Upper lobe of left lung (tissue), 6 donors: ENCODE results near the gene BAHD1. TPM values are rescaled to one million over a fixed set of nuclear protein-coding genes. Genes with fewer than 3 reads are reported as not detected.
A peak's percentile ranks its signal among the peaks of the same experiment; 100 is the strongest.

Source experiments
- ATAC-seq, 2 donors: fragments of 200-7000 bp; cut with Tn5 transposase; one replicate each; pipeline ENCODE4 v1.9.1; 2022; ENCODE audit warnings: mild to moderate bottlenecking in 2 of 2, moderate library complexity in 2 of 2; ENCODE audit not compliant: low FRiP score in 2 of 2
- DNase-seq, 2 donors: peaks; one replicate each; pipeline ENCODE4 v3.0.0-alpha.2; 2019 to 2020
- H3K27ac ChIP-seq, 4 donors: fragments of 200-600 bp; sonication (generic); one replicate each; pipeline ENCODE4 v1.5.1; 2016 to 2019
- H3K27me3 ChIP-seq, 4 donors: fragments of 200-600 bp; sonication (generic); one replicate each; pipeline ENCODE4 v1.5.1; 2017 to 2019
- H3K36me3 ChIP-seq, 4 donors: fragments of 200-600 bp; sonication (generic); one replicate each; pipeline ENCODE4 v1.5.1; 2016 to 2019
- H3K4me1 ChIP-seq, 4 donors: fragments of 200-600 bp; sonication (generic); one replicate each; pipeline ENCODE4 v1.5.1; 2018 to 2019
- H3K4me3 ChIP-seq, 4 donors: fragments of 200-600 bp; sonication (generic); one replicate each; pipeline ENCODE4 v1.5.1; 2017 to 2019; ENCODE audit warnings: mild to moderate bottlenecking in 2 of 4, moderate library complexity in 1 of 4
- H3K9me3 ChIP-seq, 4 donors: fragments of 200-600 bp; sonication (generic); one replicate each; pipeline ENCODE4 v1.5.1; 2018 to 2019
- CTCF ChIP-seq, 6 experiments: fragments of 450-650 bp in 4 of 6; fragments of 200-600 bp in 2 of 6; sonication (generic) in 2 of 6; IDR thresholded peaks; one replicate each; pipeline ENCODE4 v1.5.1; 2016 to 2019; ENCODE audit warnings: antibody characterized with exemption in 6 of 6
- EP300 ChIP-seq, 4 donors: sonication (generic); formaldehyde crosslinking; IDR thresholded peaks; one replicate each; pipeline ENCODE4 v1.5.1; 2017; ENCODE audit warnings: antibody characterized with exemption in 4 of 4, control low read depth in 2 of 4
- POLR2A ChIP-seq, 4 donors: fragments of 450-650 bp; IDR thresholded peaks; one replicate each; pipeline ENCODE4 v1.5.1; 2016 to 2017; ENCODE audit warnings: antibody characterized with exemption in 4 of 4, mild to moderate bottlenecking in 2 of 4
- POLR2AphosphoS5 ChIP-seq, 2 donors: sonication (generic); formaldehyde crosslinking; IDR thresholded peaks; one replicate each; pipeline ENCODE4 v1.5.1; 2017; ENCODE audit warnings: antibody characterized with exemption in 2 of 2
- WGBS, 2 donors: methylation state at CpG; one replicate each; pipeline ENCODE4 v1.1.5; 2017 to 2018; 5-methylcytosine and 5-hydroxymethylcytosine counted together
- total RNA-seq, 6 donors: library from RNA; depleted of rRNA in 4 of 6; stranded (reverse); fragments of >200 nt in 4 of 6; gene quantifications; one replicate each; pipeline versions ENCODE4 v1.1.0 to v1.2.1, GENCODE V29; 2016 to 2021
- donor health status: DM: no; HTN: no; CAD: no; lungs with moderate emphysema.
- donor health status: DM: no; HTN: yes; CAD: no; lungs with severe emphysema.

BAHD1 gene
- total RNA-seq, 6 donors from 2014 or later: 21.0 to 36.9 (median 28.5) TPM

DNA sequence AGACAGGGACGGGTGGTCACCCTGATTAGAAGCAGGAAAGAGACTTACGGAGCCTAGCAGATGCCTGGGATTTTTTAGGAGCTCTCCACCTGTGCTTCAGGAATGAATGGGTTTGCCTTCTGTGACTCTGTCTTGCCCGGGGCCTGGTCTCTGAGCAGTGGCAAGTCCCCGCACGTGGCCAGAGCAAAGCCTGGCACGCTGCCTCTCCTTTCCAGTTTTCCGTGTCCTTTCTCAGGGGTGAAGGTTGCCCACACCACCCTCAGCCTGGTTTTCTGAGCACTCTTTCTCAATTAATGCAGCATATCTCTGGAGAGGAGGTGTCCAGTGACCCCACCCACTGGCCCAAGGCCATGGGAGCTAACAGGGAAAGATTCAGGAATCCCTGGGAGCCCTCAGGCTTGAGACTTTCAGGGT is 15.6 kb downstream of the BAHD1 start:
- DNase-seq (no peak), ATAC-seq (no peak)
- Histone ChIP-seq H3K27ac (no peak overlapping the region), H3K27me3 (no peaks in the 10 kb centered on the region), H3K9me3 (no peaks in the 10 kb centered on the region), H3K4me3 (no peak overlapping the region), H3K36me3 (peaks cover 0 to 21% (median 12%) of the 10 kb centered on the region in 4 donors), H3K4me1 (peaks cover 41 to 55% (median 44%) of the 10 kb centered on the region in 4 donors)
- WGBS, 2 donors: 61 to 72% methylated on average over 7 of the region's 7 CpGs
- TF ChIP-seq POLR2AphosphoS5 (IDR thresholded peaks at IDR 0.05): no peak
- TF ChIP-seq POLR2A (IDR thresholded peaks at IDR 0.05): no peak
- TF ChIP-seq CTCF (IDR thresholded peaks at IDR 0.05): no peak
- TF ChIP-seq EP300 (IDR thresholded peaks at IDR 0.05): no peak

DNA sequence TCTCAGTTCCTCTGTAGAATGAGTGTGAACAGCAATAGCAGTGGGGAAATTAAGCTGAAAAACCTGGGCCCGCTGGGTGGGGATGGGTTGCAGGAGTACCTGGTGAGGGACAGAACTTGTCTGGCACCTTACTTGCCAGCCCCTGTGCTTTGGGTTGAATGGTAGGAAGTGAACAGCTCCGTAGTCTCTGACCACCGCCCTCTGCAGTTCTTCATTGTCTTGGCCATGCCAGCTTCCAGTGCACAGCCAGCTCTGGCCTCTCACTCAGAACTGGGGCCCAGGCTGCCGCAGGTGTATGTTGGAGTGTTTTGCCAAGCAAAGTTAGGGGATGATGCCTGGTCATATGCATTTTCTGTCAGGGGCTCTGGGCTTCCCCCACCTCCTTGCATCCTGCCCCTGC is 16.0 kb downstream of the BAHD1 start:
- no peaks in the 10 kb centered on the region for H3K27me3 ChIP-seq
- TF ChIP-seq POLR2AphosphoS5 (IDR thresholded peaks at IDR 0.05) (no peak), CTCF (IDR thresholded peaks at IDR 0.05) (no peak)
- no peak overlapping the region for H3K27ac ChIP-seq
- peaks cover 40 to 50% (median 43%) of the 10 kb centered on the region in 4 donors for H3K4me1 ChIP-seq
- WGBS, 2 donors: 61 to 66% methylated on average over 4 of the region's 4 CpGs
- ATAC-seq: no peak
- H3K36me3 ChIP-seq: peaks cover 0 to 22% (median 14%) of the 10 kb centered on the region in 4 donors
- no peaks in the 10 kb centered on the region for H3K9me3 ChIP-seq
- DNase-seq: no peak
- no peak overlapping the region for H3K4me3 ChIP-seq

GRCh38 chr15:40458495-40459371 is 18.0 kb downstream of the BAHD1 start:
- Histone ChIP-seq H3K36me3 (peaks cover 0 to 42% (median 26%) of the 10 kb centered on the region in 4 donors), H3K4me1 (peaks cover 28 to 33% (median 32%) of the 10 kb centered on the region in 4 donors), H3K27ac (no peak overlapping the region), H3K4me3 (no peak overlapping the region), H3K27me3 (no peaks in the 10 kb centered on the region), H3K9me3 (no peaks in the 10 kb centered on the region)
- ATAC-seq (no peak), DNase-seq (peak in 1 of 2 donors; percentile 78)
- no peak for TF ChIP-seq CTCF (IDR thresholded peaks at IDR 0.05)
- TF ChIP-seq POLR2A (IDR thresholded peaks at IDR 0.05): no peak
- TF ChIP-seq POLR2AphosphoS5 (IDR thresholded peaks at IDR 0.05): no peak
- no peak for TF ChIP-seq EP300 (IDR thresholded peaks at IDR 0.05)
- 95 to 100% methylated on average over 3 to 27 of the region's 37 CpGs for WGBS, 2 donors

GRCh38 chr15:40459391-40460015 is 18.8 kb downstream of the BAHD1 start:
- Histone ChIP-seq H3K27me3 (no peaks in the 10 kb centered on the region), H3K36me3 (peaks cover 0 to 50% (median 34%) of the 10 kb centered on the region in 4 donors), H3K4me1 (peaks cover 21 to 26% (median 24%) of the 10 kb centered on the region in 4 donors), H3K27ac (no peak overlapping the region), H3K4me3 (no peak overlapping the region), H3K9me3 (no peaks in the 10 kb centered on the region)
- ATAC-seq (no peak), DNase-seq (no peak)
- 77 to 100% methylated on average over 3 to 5 of the region's 19 CpGs for WGBS, 2 donors
- no peak for TF ChIP-seq CTCF (IDR thresholded peaks at IDR 0.05)
- TF ChIP-seq POLR2A (IDR thresholded peaks at IDR 0.05): no peak
- TF ChIP-seq POLR2AphosphoS5 (IDR thresholded peaks at IDR 0.05): no peak
- no peak for TF ChIP-seq EP300 (IDR thresholded peaks at IDR 0.05)
